HepG2 (cell line): ENCODE data around the gene CLEC11A. TPM values are rescaled to one million over a fixed set of nuclear protein-coding genes. Genes with fewer than 3 reads are reported as not detected.

ENCODE experiments used
- ATAC-seq: fragments of 200-7000 bp; cut with Tn5 transposase; 3 replicates; pipeline ENCODE4 v1.9.1; 2020; ENCODE audit warnings: mild to moderate bottlenecking, moderate library complexity
- BruUV-seq: library from RNA; stranded (reverse); fragments of 400-500 nt; replicated peaks from 2 replicates; lab custom pipeline; 2021; lab: Mats Ljungman, UMichigan
- CTCF ChIA-PET: fragments of 300-600 bp; formaldehyde crosslinking; extraction: SDS; loops from one replicate; lab custom pipeline; 2021; ENCODE audit warnings: low total read pairs, inconsistent platforms, low intra/inter-chr PET ratio; lab: Yijun Ruan, JAX
- POLR2A ChIA-PET: fragments of 350-600 bp; sonication (Branson Sonifier 250); formaldehyde crosslinking; loops from one replicate; lab custom pipeline; 2020; ENCODE audit warnings: antibody characterized with exemption, inconsistent platforms; lab: Yijun Ruan, JAX
- DNase-seq: peaks from one replicate; pipeline ENCODE4 v3.0.0-alpha.2; 2015; ENCODE audit warnings: low spot score
- FAIRE-seq: peaks from 3 replicates; lab custom pipeline; 2011; peaks lifted over from hg19 to GRCh38; lab: Jason Lieb, UNC
- H2AFZ ChIP-seq: one replicate; pipeline ENCODE4 v1.6.1; 2011; ENCODE audit warnings: low read length, inconsistent platforms
- H3K27ac ChIP-seq: fragments of 300-600 bp; 3 replicates; pipeline ENCODE4 v1.8.0; 2011; ENCODE audit warnings: mixed run types, mild to moderate bottlenecking, mixed read lengths, low read length, inconsistent platforms; ENCODE audit not compliant: insufficient read depth; ENCODE audit errors: extremely low read length
- H3K27me3 ChIP-seq, 2 experiments: fragments of 200-600 bp in 1 of 2; 2 replicates in 1 of 2; 3 replicates in 1 of 2; pipeline versions ENCODE4 v1.6.0 to v1.8.0; 2011; ENCODE audit warnings: low read length in 2 of 2, mild to moderate bottlenecking in 2 of 2, moderate library complexity in 2 of 2, inconsistent platforms in 1 of 2; ENCODE audit not compliant: insufficient read depth in 2 of 2, control insufficient read depth in 1 of 2
- H3K36me3 ChIP-seq, 2 experiments: fragments of 200-600 bp in 1 of 2; replicated peaks in 1 of 2; 2 replicates in 1 of 2; 3 replicates in 1 of 2; pipeline versions ENCODE4 v1.5.1 to v1.8.0; 2011; ENCODE audit warnings: low read length in 2 of 2, inconsistent platforms in 1 of 2; ENCODE audit not compliant: insufficient read depth in 2 of 2, control insufficient read depth in 1 of 2
- H3K4me1 ChIP-seq: 2 replicates; pipeline ENCODE4 v1.5.1; 2012; ENCODE audit warnings: low read length, inconsistent platforms; ENCODE audit not compliant: insufficient read depth
- H3K4me2 ChIP-seq: 2 replicates; pipeline ENCODE4 v1.6.0; 2011; ENCODE audit warnings: low read depth, low read length, inconsistent platforms
- H3K4me3 ChIP-seq, 3 experiments: fragments of 200-600 bp in 1 of 3; sonication (generic), shearing (Covaris generic) in 1 of 3; replicated peaks in 1 of 3; 2 replicates each; pipeline ENCODE4 v1.5.1; 2011 to 2016; ENCODE audit warnings: low read length in 3 of 3, inconsistent platforms in 2 of 3, low read depth in 2 of 3, mild to moderate bottlenecking in 2 of 3, control low read depth in 1 of 3, mixed read lengths in 1 of 3; ENCODE audit not compliant: insufficient read depth in 1 of 3
- H3K79me2 ChIP-seq: one replicate; pipeline ENCODE4 v1.6.1; 2011; ENCODE audit warnings: low read length, inconsistent platforms; ENCODE audit not compliant: insufficient read depth
- H3K9ac ChIP-seq: 2 replicates; pipeline ENCODE4 v1.6.0; 2011; ENCODE audit warnings: mild to moderate bottlenecking, low read depth, low read length, inconsistent platforms; ENCODE audit not compliant: insufficient read depth
- H3K9me3 ChIP-seq: 2 replicates; pipeline ENCODE4 v1.5.1; 2012; ENCODE audit warnings: mild to moderate bottlenecking, low read length
- H4K20me1 ChIP-seq: 2 replicates; pipeline ENCODE4 v1.6.0; 2011; ENCODE audit warnings: inconsistent platforms, mild to moderate bottlenecking, low read length, moderate library complexity; ENCODE audit not compliant: insufficient read depth
- EZH2 ChIP-seq: conservative IDR thresholded peaks from 2 replicates; pipeline ENCODE4 v1.6.1; 2012; ENCODE audit warnings: mild to moderate bottlenecking, low read depth, low read length, moderate library complexity
- MIXL1 ChIP-seq: IDR thresholded peaks from 2 replicates; pipeline ENCODE4 v1.6.1; 2016
- SOX13 ChIP-seq, 3 experiments: fragments of 450-650 bp in 1 of 3; sonication (generic) in 1 of 3; formaldehyde crosslinking in 1 of 3; IDR thresholded peaks in 2 of 3; conservative IDR thresholded peaks in 1 of 3; 2 replicates each; pipeline versions ENCODE4 v1.5.0 to v1.6.1; 2016 to 2020; ENCODE audit warnings: antibody characterized with exemption in 1 of 3, mild to moderate bottlenecking in 1 of 3, missing compliant biosample characterization in 1 of 3, missing genetic modification reagents in 1 of 3, moderate library complexity in 1 of 3
- ZNF605 ChIP-seq: sonication (generic); formaldehyde crosslinking; IDR thresholded peaks from 2 replicates; pipeline ENCODE4 v1.8.0; 2022; ENCODE audit warnings: mild to moderate bottlenecking, missing genetic modification reagents
- WGBS: methylation state at CpG from one replicate; pipeline ENCODE4 v1.1.6; 2017; ENCODE audit warnings: low lambda C conversion rate; 5-methylcytosine and 5-hydroxymethylcytosine counted together
- in situ Hi-C: cut with HindIII; loops from 2 replicates; pipeline ENCODE4 v1.10.0; 2017; ENCODE audit warnings: low pct_unique_long_range_greater_than_20kb; ENCODE audit not compliant: extremely low pct_ligation_motif_present
- intact Hi-C: fragments of 100-400 bp; cut with micrococcal nuclease; formaldehyde crosslinking; loops from one replicate; pipeline ENCODE4 v1.10.0; 2022; ENCODE audit not compliant: unreplicated experiment
- polyA plus RNA-seq, 8 experiments: library from polyadenylated mRNA; depleted of rRNA in 3 of 8; stranded (reverse) in 7 of 8; unstranded in 1 of 8; fragments of >200 nt; fragmentation: Illumina TruSeq in 4 of 8; extraction: Trizol in 4 of 8; gene quantifications; 2 replicates each; pipeline versions ENCODE4 v1.2.1 to v1.2.3, GENCODE V29; 2011 to 2016; ENCODE audit warnings: low read depth in 4 of 8, missing spikeins in 1 of 8, mixed read lengths in 1 of 8; ENCODE audit not compliant: insufficient read depth in 1 of 8
- total RNA-seq, 5 experiments: library from RNA; depleted of rRNA; stranded (reverse); fragments of >200 nt; fragmentation: Illumina TruSeq; extraction: Trizol; gene quantifications; 2 replicates each; pipeline ENCODE4 v1.2.3, GENCODE V29; 2016; ENCODE audit warnings: low read depth in 1 of 5
- TF ChIP-seq, protein P1 (sequence below): fragments of 450-650 bp; IDR thresholded peaks from 2 replicates; pipeline ENCODE4 v1.6.1; 2016
- TF ChIP-seq, protein P2 (sequence below): fragments of 450-650 bp; IDR thresholded peaks from 2 replicates; pipeline ENCODE4 v1.6.1; 2017

The CLEC11A gene
- total and polyA plus RNA-seq, 2 of the 13 experiments (the other 11 are each of a cell fraction or from before 2014, with no cell fraction given) = not detected

DNA sequence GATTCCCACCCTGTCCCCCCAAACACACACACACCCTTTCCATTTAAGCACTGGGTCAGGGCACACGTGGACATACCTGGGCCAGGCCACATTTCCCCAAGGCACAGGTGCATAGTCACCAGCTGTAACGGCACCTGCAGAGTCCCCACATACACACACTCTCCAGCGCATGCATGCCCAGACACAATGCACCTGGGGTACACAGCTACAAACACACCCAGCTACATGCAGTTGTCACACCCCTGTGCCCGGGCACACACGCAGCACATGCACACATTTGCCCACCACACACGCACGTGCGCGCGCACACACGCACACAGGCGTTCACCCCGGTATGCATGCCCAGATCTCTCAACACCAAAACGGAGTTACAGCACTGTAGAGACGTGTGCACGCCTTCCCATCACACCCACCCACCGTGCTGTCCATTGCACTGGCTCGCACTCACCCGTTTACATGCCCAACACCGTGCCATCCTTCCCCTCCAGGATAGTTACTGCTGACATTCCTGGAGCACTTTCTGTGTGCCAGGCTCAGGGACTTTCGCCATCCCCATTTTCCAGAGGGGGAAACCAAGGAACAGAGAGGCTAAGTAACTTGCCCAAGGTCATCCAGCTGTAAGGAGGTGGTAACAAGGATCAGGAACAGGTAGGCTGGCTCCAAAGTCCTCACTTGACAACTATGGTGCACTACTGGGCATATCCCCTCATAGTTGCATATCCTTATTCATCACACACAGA is 2.8 kb upstream of the CLEC11A start:
- Histone ChIP-seq H3K27ac (no peak overlapping the region), H3K36me3 (no peaks in the 10 kb centered on the region), H3K79me2 (no peaks in the 10 kb centered on the region), H2AFZ (no peak overlapping the region), H3K4me1 (no peaks in the 10 kb centered on the region), H3K27me3 (peaks cover 11 to 59% of the 10 kb centered on the region in 2 experiments), H3K9ac (no peak overlapping the region), H4K20me1 (no peaks in the 10 kb centered on the region), H3K4me2 (no peak overlapping the region), H3K9me3 (no peaks in the 10 kb centered on the region), H3K4me3 (no peak overlapping the region)
- ChIA-PET POLR2A (no interaction called here), CTCF (no interaction called here)
- BruUV-seq = no TSS peak
- no peak for TF ChIP-seq EZH2
- TF ChIP-seq, protein P1, sequence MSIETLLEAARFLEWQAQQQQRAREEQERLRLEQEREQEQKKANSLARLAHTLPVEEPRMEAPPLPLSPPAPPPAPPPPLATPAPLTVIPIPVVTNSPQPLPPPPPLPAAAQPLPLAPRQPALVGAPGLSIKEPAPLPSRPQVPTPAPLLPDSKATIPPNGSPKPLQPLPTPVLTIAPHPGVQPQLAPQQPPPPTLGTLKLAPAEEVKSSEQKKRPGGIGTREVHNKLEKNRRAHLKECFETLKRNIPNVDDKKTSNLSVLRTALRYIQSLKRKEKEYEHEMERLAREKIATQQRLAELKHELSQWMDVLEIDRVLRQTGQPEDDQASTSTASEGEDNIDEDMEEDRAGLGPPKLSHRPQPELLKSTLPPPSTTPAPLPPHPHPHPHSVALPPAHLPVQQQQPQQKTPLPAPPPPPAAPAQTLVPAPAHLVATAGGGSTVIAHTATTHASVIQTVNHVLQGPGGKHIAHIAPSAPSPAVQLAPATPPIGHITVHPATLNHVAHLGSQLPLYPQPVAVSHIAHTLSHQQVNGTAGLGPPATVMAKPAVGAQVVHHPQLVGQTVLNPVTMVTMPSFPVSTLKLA = peak; percentile 43; the same call in 1 of the 2 replicates
- DNase-seq = no peak
- in situ Hi-C loops (no loop called here), intact Hi-C loops (loop anchor here (5.0 kb wide), 1 partner anchor 62 kb away; no protein-coding TSS in a partner anchor)
- ATAC-seq = no peak
- no peak for FAIRE-seq
- WGBS = 35% methylated on average over 19 of the region's 21 CpGs

DNA sequence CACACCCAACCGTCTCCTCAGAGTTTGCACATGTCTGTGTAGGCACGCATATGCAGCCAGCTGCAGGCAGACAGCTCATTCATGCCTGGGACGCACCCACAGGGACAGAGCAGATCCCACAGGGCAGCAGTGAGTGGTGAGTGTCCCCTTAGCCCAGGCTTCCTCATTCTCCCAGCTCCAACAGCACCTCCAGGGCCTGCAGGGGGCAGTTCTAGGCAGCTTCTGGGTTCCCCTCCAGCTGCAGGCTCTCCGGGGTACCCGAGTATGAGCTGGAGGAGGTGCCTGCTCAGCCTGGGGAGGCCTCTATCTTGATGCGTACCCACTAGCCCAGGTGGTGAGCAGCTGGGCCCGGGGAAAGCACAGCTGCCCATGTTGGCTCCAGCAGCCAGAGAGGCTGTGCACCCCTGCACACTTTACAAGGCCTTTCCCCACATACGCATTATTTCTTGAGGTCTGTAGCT is 2.2 kb upstream of the CLEC11A start:
- H3K27me3 ChIP-seq = peaks cover 12 to 59% of the 10 kb centered on the region in 2 experiments
- no peaks in the 10 kb centered on the region for H3K4me1 ChIP-seq
- H2AFZ ChIP-seq = no peak overlapping the region
- H3K36me3 ChIP-seq = no peaks in the 10 kb centered on the region
- in situ Hi-C loops (no loop called here), intact Hi-C loops (loop anchor here (5.0 kb wide), 1 partner anchor 61 kb away; no protein-coding TSS in a partner anchor)
- H3K4me2 ChIP-seq = no peak overlapping the region
- H3K79me2 ChIP-seq = no peaks in the 10 kb centered on the region
- no peak overlapping the region for H3K4me3 ChIP-seq
- POLR2A ChIA-PET = no interaction called here
- TF ChIP-seq MIXL1 (CRISPR knock-in tag) (no peak), ZNF605 (CRISPR knock-in tag) (no peak), SOX13 (IDR thresholded peaks at IDR 0.05) (no peak), SOX13 (CRISPR knock-in tag; conservative IDR thresholded peaks at IDR 0.05 in 1 of 2, IDR thresholded peaks at IDR 0.05 in 1 of 2) (no peak)
- TF ChIP-seq, protein P2, sequence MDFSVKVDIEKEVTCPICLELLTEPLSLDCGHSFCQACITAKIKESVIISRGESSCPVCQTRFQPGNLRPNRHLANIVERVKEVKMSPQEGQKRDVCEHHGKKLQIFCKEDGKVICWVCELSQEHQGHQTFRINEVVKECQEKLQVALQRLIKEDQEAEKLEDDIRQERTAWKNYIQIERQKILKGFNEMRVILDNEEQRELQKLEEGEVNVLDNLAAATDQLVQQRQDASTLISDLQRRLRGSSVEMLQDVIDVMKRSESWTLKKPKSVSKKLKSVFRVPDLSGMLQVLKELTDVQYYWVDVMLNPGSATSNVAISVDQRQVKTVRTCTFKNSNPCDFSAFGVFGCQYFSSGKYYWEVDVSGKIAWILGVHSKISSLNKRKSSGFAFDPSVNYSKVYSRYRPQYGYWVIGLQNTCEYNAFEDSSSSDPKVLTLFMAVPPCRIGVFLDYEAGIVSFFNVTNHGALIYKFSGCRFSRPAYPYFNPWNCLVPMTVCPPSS = no peak
- peak; percentile 13; the same call in 1 of the 3 replicates for ATAC-seq
- FAIRE-seq = no peak
- 25% methylated on average over 3 of the region's 8 CpGs for WGBS
- DNase-seq = no peak
- no peaks in the 10 kb centered on the region for H4K20me1 ChIP-seq
- no peaks in the 10 kb centered on the region for H3K9me3 ChIP-seq
- H3K9ac ChIP-seq = no peak overlapping the region
- CTCF ChIA-PET = no interaction called here
- no TSS peak for BruUV-seq
- H3K27ac ChIP-seq = no peak overlapping the region
